ENCODE results near the gene ADRB1. TPM values are rescaled to one million over a fixed set of nuclear protein-coding genes. Genes with fewer than 3 reads are reported as not detected.

The ADRB1 gene
- total RNA-seq, result 3.3 TPM

DNA sequence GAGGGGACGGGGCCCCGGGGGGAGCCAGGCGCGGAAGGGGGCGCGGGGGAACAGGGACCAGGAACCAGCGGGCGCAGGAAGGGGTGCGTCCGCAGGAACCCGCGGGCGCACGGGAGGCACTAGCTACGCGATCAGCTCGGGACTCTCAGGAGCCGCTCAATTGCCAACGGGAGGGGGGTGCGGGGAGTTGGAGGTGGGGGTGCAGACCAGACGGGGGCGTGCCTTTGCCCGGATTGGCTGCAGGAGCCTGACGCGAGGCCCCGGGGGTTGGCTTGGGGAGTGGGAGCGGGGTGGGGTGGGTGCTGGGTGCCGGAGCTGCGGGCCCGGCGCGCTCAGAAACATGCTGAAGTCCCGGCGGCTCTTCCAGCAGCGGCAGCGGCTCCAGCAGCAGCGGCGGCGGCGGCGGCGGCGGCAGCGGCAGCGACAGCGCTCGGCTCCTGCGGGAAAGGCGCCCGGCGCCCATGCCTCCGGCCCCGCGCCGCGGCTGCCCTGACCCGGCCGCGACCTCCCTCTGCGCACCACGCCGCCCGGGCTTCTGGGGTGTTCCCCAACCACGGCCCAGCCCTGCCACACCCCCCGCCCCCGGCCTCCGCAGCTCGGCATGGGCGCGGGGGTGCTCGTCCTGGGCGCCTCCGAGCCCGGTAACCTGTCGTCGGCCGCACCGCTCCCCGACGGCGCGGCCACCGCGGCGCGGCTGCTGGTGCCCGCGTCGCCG lies at the start of gene ADRB1:
Gene ADRB1 (plus strand): TSS at position 335 of the 715 bp plus-strand sequence. CDS start 267 bp downstream, at position 602.
- DNase-seq (ENCODE audit: low spot score in 2 of 2) (peak; percentile 82 to 83), FAIRE-seq (no peak)

DNA sequence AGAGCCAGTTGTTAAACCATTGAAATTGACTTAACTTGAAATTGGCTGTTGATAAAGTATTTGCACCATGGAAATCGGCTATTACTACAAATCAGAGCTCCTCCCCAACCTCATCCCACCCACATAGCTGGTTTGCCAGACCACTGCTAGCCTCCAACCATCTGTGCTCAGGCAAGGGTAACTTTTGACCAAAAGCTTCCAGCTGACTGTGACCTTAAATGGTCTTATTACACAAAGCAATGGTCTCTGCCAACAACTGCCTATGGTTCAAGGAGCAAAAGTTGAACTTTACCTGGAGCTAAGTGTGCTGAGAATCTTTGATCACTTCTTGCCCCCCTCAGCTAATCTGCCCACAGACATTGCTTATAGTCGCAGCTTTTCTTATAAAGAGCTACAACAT lies 48.5 kb upstream of the ADRB1 start:
- no peak for DNase-seq (ENCODE audit: low spot score in 2 of 2)
- FAIRE-seq, result no peak

DNA sequence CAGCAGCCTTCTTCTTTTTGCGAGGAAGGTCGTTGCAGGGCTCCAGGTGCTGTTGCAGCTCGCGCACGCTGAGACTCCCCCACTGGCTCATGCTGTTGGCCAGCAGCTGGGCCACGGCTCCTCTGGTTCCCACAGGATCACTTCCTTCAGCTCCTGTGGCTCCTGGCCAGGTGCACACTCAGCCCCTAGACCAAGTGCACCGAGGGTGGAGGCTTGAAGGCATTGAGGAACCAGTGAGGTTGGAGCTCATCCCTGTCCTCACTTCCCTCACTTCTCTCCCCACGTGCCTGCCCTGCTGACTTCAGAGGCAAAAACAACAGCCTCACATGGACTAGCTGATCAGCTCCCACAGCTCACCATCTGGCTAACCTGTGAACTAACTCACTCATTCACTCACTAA lies 46.2 kb upstream of the ADRB1 start:
- FAIRE-seq, result no peak
- DNase-seq (ENCODE audit: low spot score in 2 of 2), result no peak

DNA sequence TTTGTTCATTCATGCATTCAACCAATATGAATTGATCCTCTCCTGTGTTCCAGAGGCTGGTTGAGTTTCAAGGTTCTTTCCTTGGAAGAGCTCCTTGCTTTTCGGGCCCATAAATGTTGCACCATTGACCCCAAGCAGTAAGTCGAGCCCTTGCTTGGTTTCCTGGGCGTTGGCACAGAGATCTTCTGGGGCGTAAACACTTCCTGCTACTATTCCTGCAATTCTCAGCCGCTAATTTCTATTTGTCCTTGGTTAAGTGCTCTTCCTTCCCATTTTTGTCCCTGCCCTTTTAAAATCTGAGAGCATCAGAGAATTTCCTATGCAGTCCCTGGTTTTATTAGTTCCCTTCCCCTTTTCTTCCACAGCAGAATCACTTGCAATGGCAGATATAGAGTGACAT lies 44.1 kb upstream of the ADRB1 start:
- FAIRE-seq, result no peak
- DNase-seq (ENCODE audit: low spot score in 2 of 2), result no peak

DNA sequence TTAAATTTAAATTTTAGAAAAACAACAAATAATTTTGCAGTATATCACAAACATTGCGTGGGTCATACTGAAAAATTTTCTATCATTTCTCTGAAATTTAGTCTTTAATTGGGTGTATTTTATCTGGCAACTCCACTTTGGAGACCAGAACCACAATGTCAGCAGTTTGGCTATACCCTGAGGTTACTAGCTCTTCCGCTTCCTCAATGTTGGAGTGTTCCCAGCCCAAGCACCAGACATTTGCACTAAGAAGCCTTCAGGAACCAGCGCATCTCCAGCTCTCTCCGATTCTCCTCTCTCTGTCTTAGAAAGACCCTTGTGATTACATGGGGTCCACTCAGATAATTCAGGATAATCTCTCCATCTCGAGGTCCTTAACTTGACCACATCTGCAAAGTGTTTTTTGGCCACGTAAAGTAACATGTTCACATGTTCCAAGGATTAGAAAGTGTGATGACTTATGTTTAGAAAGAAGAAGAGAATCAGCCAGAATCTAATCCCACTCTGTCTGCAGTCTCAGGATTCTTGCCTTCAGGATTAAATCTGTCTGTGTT lies 43.1 kb upstream of the ADRB1 start:
- no peak for FAIRE-seq
- DNase-seq (ENCODE audit: low spot score in 2 of 2), result no peak

DNA sequence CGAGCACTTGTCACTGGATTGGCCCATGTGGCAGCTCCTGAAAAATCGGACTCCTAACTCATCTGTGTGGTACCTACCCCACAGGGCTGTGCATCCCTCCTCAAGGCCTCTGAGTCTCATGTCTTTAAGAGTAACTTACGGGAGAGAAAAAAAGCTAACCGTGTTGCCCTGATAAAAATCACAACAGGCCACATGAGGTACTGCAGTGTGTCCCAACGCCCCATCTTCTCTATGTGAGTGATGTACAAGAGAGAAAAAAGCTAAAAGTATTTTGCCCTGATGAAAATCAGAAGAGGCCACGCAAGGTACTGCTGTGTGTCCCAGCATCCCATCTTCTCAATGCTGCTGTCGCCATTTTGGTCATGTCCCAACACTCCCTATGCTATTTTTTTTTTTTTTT lies 41.2 kb upstream of the ADRB1 start:
- no peak for FAIRE-seq

DNA sequence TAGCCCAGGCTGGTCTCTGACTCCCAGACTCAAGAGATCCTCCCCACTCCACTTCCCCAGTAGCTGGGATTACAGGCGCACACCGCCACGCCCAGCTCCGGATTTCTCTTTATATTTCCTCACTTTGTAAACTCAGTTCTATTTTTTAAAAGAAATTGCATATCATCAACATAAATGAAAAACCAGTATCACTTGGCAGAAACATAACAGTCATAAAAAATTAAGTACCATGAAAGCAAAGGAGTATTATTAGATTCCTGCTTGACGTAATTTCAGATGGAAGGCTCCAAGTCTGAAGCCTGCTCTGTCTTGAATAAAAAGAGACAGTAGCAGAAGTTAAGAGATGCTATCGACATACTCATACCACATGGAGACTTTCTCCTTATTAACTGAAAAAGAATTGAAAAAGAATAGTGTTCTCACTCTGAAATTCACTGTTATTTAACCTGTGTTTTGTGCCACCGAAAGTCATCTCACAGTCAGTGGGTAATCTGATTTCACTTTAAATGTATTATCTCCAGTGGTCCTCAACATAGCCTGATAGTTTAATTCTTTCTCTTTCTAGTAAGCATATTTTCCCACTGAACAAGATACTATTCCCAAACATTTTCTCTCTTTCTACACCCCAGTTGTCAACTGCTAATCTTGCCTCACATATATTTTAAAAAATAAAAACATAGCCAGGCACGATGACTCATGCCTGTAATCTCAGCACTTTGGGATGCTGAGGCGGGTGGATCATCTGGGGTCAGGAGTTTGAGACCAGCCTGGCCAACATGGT lies 40.3 kb upstream of the ADRB1 start:
- no peak for DNase-seq (ENCODE audit: low spot score in 2 of 2)
- FAIRE-seq, result no peak

More for the DNA sequence above, 41.2 kb upstream of the ADRB1 start:
- no peak for DNase-seq (ENCODE audit: low spot score in 2 of 2)

DNA sequence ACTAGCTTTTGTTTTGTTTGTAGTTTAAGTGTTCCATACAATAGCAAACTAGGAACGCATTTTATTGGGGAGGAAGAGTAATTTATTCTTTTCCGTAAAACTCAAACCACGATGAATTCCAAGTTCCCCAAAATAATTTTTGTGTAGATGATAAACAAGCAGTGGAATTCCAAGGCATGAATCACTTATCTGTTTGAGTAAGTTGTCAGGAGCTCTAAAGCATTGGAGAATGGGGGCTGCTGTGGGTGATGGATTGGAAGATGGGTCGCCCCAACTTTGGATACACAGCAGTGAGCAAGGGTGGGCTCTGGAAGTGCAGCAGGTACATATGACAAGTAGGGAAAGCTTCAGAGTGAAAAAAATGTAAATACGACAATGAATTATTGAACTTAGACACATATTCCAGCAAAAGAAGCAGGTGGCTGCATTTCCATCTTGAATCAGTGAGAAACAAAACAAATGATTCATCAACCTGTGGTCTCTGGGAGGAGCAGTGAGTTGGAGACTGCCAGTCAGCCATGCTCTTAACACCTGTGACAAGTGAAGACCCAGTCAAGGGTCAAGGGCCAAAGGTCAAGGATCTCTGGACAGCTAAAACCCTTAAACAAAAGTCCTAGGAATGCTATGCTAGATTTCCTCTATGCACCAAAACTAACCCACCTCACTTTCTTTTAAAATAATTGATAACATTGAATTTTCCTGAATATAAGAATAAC lies 34.2 kb upstream of the ADRB1 start:
- no peak for FAIRE-seq
- no peak for DNase-seq (ENCODE audit: low spot score in 2 of 2)

DNA sequence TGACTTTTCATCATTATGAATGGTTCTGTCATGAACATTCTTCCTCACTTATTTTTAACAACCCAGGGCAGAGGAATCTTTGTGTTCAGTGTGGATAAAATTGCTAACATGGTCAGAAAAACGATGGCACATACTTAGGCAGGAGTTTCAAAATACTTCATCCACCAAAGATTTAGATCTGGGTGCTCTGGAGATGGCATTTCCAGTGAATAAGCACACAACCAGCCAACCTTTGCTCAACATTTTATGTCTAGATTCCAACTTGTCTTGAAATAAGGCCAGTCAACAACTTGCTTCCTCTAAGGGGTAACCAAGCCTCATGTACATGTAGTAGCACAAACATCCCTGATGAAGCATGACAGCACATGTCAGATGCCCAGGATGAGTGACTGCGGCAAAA lies 33.4 kb upstream of the ADRB1 start:
- DNase-seq (ENCODE audit: low spot score in 2 of 2), result no peak

DNA sequence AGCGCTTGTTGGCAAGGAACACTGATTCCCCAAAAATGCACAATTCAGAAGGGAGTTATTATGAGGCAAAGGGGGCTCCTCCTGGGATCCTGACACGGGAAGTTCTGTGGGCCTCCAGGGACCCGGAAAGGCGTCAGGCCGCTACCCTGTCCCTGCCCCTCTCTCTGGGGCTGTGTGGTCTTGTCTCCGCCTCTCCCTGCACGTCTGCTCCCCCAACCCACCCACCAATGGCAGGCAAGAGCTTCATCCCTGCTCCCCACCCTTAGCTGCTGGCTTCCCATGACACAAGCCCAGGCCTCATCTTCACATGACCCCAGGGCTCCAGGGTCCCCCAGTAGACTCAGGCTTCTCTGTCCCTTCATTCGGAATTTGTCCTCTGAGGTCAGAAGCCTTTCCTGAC lies 31.0 kb upstream of the ADRB1 start:
- FAIRE-seq, result no peak
- no peak for DNase-seq (ENCODE audit: low spot score in 2 of 2)

More for the DNA sequence above, 33.4 kb upstream of the ADRB1 start:
- no peak for FAIRE-seq

DNA sequence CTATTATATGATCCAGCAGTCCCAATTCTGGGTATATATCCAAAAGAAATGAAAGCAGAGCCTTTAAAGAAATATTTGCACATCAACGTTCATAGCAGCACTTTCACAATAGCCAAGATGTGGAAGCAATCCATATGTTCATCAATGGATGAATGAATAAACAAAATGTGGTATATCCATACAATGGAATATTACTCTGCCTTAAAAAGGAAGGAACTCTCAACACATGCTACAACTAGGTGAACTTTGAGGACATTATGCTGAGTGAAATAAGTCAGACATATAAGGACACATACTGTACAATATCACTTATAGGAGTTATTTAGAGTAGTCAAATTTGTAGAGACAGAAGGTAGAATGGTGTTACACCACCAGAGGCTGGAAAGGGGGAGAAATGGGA lies 28.0 kb upstream of the ADRB1 start:
- DNase-seq (ENCODE audit: low spot score in 2 of 2) (no peak), FAIRE-seq (no peak)

DNA sequence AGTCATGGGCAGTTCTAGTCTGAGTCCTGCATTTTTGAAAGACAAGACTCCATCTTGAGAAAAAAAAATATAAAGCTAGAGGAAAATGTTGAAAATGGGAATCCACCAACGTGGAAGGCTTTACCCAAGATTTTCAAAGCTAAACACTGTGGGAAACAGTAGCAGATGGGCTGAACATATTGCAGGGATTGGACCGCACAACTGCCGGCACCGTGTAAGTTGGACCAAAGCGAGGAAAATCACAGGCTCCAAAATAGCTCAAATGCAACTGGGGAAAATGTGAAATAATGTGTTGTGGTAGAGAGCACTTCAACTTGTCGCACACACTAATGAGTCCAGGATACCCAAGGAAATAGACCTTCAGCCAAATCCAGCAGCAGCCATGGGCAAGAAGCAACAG lies 26.4 kb upstream of the ADRB1 start:
- FAIRE-seq (no peak), DNase-seq (ENCODE audit: low spot score in 2 of 2) (no peak)

DNA sequence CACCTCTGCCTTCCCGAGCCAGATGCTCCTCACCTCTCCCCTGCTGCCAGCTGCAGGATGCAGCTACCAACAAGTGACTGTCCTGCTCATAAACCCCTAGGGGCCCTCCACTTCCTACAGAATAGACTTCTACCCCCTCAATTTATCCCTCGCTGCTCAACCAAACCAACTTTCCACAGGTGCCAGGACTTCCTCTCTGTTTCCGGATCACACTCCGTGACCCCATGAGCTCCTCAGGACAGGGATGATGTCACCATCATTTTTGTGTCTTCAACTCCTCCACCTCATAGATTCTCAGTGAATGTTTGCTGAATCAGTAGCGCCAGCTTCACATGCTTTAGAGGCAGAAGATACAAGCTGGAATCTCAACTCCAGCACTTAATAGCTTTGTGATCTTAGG lies 25.8 kb upstream of the ADRB1 start:
- no peak for DNase-seq (ENCODE audit: low spot score in 2 of 2)

DNA sequence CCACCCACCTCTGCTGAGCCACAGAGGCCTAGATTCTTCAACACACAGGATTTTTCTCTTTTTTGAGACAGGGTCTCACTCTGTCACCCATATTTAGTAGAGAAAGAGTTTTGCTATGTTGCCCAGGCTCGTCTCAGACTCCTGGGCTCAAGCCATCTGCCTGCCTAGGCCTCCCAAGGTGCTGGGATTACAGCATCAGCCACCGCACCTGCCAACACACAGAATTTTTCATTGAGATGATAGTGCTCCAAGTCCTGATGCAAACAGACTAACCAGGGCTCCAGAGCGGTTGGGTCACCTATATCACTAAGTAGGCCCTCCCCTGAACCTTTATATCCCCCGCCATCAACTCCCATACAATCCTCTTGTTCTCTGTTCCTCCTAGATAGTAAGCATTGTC lies 24.4 kb upstream of the ADRB1 start:
- no peak for DNase-seq (ENCODE audit: low spot score in 2 of 2)
- no peak for FAIRE-seq

More for the DNA sequence above, 25.8 kb upstream of the ADRB1 start:
- FAIRE-seq, result no peak

DNA sequence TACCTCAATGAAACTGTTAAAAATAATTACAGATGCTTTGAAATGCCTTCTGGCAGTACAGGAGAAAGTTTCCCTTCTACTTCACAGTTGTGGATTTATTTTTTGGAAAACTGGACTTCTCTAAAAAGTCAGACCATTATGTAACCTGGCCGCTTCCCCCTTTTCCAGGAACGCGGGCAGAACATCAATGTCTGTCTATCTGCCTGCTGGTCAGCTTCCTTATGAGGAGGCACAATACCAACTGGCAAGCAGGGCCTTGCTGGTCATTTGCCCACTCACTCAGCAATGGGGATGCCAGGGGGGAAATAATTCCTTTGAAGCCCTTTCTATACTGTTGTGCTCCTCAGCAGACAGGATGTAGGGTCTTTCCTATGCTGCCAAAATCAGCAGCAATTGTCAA lies 22.5 kb upstream of the ADRB1 start:
- no peak for FAIRE-seq

DNA sequence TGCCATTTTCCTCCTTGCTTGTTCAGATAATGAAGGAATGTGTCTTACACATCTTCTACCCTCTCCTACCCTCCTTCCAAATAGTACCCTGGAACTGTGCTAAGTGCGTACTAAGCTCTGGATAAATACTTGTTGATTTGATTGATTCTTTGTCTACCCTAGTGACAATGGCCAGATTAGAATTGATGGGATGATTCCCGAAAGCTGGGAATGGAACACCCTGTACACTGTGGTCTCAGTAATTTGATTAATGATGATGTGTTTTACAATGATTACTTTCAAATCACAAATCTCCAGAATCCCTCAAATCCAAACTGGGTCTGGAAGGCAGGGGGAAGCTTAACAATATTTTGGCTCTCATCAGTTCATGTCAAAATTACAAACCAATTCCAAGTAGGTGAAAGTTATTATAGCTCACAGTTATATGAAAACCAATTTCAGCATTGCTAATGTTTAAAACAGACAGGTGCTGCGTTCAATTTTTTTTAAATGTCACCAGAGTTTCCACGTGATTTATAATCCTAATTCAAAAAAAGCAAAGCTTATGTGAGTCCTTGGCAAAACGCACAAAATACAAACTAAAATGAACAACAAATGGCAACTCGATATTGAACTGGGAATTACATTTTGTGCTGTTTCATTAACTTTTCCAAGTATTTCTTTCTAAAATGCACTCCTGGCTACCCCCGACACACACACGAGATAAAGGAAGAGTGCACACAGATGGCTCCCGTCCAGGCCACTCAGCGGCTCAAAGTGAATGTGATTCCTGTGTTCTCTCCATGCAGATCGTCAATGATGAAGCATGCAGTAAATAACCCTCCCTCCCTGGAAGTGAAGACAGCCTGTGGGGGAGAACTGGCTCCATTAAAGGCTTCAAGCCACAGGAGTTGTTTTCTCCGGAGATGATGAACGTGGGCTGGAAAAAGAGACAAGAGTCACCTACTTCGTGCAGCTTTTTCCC lies 21.7 kb upstream of the ADRB1 start:
- no peak for DNase-seq (ENCODE audit: low spot score in 2 of 2)
- FAIRE-seq, result no peak

More for the DNA sequence above, 22.5 kb upstream of the ADRB1 start:
- no peak for DNase-seq (ENCODE audit: low spot score in 2 of 2)

DNA sequence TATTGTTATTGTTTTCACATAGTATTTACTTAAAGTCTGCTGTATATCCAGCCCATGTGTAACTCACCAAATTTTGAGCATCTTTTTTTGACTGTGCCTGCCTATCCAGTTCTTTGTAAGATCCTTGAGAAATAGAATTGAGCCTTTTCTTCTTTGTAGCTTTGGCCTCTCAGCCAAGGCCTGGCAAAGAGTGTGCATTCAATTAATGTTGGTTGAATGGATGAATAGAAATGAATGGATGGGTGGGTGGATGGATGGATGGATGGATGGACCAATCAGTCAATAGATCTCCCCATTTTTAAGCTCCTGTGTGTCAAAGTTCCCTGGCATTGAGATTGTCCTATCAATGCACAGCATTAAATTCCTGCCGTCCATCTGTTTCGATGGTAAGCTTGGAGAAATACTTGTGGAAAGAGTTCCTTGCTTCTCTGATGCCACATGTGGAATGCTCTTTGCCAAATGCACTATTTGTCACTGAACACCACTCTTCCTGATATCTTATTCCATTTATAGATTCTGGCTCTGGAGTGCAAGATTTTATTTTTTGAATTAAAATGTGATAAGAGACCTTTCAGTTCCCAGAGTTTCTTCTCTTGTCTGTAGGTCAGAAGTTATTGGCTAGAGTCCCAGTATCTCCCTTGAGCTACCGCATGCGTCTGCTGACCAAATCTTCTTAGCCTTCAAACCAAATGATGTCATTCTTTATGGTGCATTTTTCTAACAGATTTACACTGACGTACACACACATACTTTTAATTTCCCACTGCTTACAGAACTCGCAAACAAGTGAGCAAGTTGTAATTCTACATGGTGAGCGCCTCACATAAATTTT lies 20.7 kb upstream of the ADRB1 start:
- FAIRE-seq, result no peak

DNA sequence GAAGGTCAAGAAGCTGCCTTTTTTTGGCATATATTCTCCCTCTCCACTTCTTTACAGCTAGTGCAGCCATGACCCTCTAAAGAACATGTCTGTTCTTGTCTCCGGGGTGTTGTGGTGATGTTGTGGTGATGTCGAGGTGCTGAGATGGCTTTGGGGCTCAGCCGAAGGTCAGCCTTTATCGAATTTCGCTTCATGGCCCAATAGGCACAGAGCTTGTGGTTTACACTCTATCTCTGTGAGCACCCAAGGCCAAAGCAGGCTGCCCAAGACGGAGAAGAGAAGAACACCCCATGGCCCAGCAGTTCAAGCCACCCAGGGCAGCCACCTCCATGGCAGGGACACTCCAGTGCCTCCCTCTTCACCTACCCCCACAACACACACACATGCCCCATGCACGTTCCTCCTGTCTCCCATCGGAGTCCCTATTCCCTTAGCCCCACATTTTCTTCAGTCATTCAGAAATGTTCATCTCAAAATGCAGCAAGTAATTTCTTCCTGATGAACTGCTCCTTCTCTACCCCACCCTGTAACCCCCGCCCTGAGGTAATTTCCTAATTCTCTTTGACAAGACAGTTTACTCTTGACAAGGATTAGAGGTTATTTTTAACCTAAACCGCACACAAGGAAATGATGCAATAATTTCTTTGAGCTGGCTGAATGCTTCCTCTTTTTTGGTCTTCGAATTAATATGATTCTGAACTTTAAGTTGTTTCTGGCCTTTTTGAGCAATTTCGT lies 18.6 kb upstream of the ADRB1 start:
- no peak for FAIRE-seq
- no peak for DNase-seq (ENCODE audit: low spot score in 2 of 2)

More for the DNA sequence above, 20.7 kb upstream of the ADRB1 start:
- DNase-seq (ENCODE audit: low spot score in 2 of 2), result no peak

All from frontal cortex (tissue), 4 donors.